IPS-20b (cell line): ENCODE measurements around the gene MT2A.

ENCODE experiments used
- H3K27ac ChIP-seq: one replicate; pipeline ENCODE4 v1.5.1; 2013; ENCODE audit warnings: low read length
- H3K27me3 ChIP-seq: 2 replicates; pipeline ENCODE4 v1.6.1; 2013; ENCODE audit warnings: mild to moderate bottlenecking, low read length, inconsistent platforms; ENCODE audit not compliant: insufficient read depth
- H3K36me3 ChIP-seq: 2 replicates; pipeline ENCODE4 v1.6.1; 2013; ENCODE audit warnings: low read depth, mild to moderate bottlenecking, inconsistent platforms, low read length, moderate library complexity; ENCODE audit not compliant: insufficient read depth
- H3K4me1 ChIP-seq: 2 replicates; pipeline ENCODE4 v1.6.1; 2013; ENCODE audit warnings: mild to moderate bottlenecking, control low read depth, inconsistent platforms, low read length, moderate library complexity; ENCODE audit not compliant: insufficient read depth
- H3K4me3 ChIP-seq: 2 replicates; pipeline ENCODE4 v1.5.1; 2013; ENCODE audit warnings: mild to moderate bottlenecking, low read length, inconsistent platforms
- H3K9ac ChIP-seq: 2 replicates; pipeline ENCODE4 v1.6.1; 2013; ENCODE audit warnings: low read depth, mild to moderate bottlenecking, inconsistent platforms, low read length, moderate library complexity
- H3K9me3 ChIP-seq: 2 replicates; pipeline ENCODE4 v1.6.1; 2013; ENCODE audit warnings: mild to moderate bottlenecking, low read depth, low read length, inconsistent platforms; ENCODE audit not compliant: insufficient read depth

MT2A gene

DNA sequence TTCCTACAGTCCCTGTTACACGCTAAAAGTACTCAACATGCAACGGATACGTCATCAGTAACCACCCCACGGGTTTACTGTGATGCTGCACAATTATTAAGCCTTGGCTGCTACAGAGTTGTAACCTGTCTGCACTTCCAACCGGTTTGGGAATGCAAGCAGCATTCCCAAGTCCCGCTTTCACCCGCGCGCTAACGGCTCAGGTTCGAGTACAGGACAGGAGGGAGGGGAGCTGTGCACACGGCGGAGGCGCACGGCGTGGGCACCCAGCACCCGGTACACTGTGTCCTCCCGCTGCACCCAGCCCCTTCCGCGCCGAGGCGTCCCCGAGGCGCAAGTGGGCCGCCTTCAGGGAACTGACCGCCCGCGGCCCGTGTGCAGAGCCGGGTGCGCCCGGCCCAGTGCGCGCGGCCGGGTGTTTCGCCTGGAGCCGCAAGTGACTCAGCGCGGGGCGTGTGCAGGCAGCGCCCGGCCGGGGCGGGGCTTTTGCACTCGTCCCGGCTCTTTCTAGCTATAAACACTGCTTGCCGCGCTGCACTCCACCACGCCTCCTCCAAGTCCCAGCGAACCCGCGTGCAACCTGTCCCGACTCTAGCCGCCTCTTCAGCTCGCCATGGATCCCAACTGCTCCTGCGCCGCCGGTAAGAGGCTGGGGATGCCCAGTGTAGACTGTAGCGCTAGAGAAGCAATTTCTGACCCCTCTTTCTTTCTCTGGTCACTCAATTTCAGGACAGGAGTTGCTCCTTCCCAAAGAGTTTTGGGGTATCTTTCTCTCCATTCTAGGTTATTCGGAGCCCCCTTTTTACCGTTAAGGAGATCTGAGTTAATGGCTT is at the start of gene MT2A:
MT2A (plus strand) TSS at position 542 of the 833 bp plus-strand sequence; CDS start at position 614, 72 bp downstream.
- peak within 1 kb of the TSS; percentile 73 for H3K4me3 ChIP-seq
- H3K4me1 ChIP-seq: peaks cover 5% of the 10 kb centered on the region
- no peak within 1 kb of the TSS for H3K27ac ChIP-seq
- peaks cover 83% of the 10 kb centered on the region for H3K27me3 ChIP-seq
- H3K9ac ChIP-seq: peak within 1 kb of the TSS; percentile 52; the same call in 1 of the 2 replicates
- H3K36me3 ChIP-seq: no peaks in the 10 kb centered on the region
- H3K9me3 ChIP-seq: no peaks in the 10 kb centered on the region

DNA sequence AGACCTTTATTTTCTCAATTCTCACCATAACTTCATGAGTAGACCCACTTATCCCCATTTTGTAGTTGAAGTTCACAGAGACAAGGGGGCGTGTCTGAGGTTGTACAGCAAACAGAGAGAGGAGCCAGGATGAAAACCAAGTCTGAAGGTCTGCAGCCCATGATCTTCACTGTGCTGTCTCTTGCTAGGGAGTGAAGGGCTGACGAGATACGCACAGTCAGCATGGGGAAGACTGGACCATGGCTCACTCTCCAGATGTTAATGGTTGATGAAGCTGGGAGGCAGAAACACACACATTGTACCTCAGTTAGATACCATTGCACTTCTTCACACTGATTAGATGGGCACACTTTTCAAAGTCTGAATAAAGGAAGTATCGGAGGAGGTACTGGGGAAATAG is 49.3 kb upstream of the MT2A start:
- Histone ChIP-seq H3K9me3 (no peaks in the 10 kb centered on the region), H3K4me1 (no peaks in the 10 kb centered on the region)

DNA sequence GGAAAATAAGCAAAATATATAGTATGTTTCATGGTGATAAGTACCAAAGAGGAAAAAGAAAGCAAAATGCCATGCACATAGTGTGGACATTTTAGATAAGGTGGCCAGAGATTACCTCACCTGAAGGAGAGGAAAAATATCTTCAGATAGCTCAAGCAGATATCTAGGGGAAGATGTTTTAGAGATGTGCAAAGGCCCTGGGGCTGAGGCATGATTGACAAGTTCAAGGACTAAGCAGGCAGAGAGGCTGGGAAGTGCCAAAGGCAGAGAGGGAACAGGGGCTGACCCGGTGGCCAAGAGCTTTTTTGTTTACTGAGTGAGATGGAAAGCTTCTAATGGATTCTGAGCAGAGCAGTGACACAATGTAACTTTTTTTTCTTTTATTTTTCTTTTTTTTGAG is 47.9 kb upstream of the MT2A start:
- Histone ChIP-seq H3K4me1 (no peaks in the 10 kb centered on the region), H3K9ac (no peak overlapping the region), H3K9me3 (no peaks in the 10 kb centered on the region), H3K36me3 (no peaks in the 10 kb centered on the region), H3K4me3 (no peak overlapping the region), H3K27me3 (0 out of 2 replicates have a peak, but pooled peaks cover 5% of the 10 kb centered on the region), H3K27ac (no peak overlapping the region)

More for the DNA sequence above, 49.3 kb upstream of the MT2A start:
- Histone ChIP-seq H3K4me3 (no peak overlapping the region), H3K27ac (no peak overlapping the region), H3K36me3 (no peaks in the 10 kb centered on the region), H3K27me3 (peaks cover 18% of the 10 kb centered on the region; the same call in 1 of the 2 replicates), H3K9ac (no peak overlapping the region)

DNA sequence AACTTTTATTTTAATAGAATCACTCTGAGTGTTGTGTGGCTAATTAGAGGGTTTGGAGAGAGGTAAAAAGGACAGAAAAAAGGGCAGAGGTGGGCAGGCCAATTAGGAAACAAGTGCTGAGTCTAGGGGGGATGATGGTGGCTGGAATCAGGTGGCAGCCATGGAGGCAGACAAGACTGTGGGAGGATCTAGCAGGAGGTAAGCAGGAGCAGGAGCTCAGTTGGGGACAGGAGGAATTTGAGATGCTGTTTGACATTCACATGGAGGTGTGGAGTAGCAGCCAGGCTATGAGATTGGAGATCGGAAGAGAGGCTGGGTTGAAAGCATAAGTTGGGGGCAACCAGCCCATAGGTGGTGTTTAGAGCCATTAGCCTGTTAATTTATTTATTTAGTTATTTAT is 47.3 kb upstream of the MT2A start:
- Histone ChIP-seq H3K27me3 (0 out of 2 replicates have a peak, but pooled peaks cover 4% of the 10 kb centered on the region), H3K36me3 (no peaks in the 10 kb centered on the region), H3K4me1 (no peaks in the 10 kb centered on the region), H3K27ac (no peak overlapping the region), H3K4me3 (no peak overlapping the region), H3K9me3 (no peaks in the 10 kb centered on the region), H3K9ac (no peak overlapping the region)

DNA sequence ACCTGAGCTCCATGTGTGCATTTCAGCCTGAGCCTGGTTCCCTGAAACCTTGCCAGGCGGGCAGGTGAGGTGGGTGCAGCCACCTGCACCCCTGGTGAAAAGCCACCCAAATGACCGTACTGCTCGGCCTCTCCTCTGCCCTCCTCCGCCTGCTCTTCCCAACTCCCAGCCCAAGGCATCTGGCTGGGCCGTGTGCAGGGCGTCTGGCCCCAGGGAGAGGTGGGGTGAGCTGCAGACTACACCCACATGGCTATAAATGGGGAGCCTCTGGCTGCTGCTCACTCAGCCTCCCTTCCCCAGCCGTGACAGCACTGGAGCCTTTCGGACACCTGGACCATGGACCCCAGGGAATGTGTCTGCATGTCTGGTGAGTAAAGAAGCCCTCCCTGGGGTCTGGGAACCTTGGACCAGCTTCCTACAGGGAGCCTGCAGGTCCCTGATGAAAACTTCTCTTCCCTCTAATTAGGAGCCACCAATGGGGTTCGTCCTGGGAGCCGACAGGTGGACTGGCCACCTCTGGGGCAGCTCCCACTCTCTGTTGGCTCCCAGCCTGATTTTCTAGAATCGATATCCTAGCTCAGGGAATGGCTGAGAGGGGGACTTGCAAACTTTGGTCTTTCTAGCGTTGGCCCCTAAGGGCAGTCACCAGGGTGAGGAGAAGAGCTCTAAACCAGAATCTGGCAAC is 43.4 kb upstream of the MT2A start, which contains the start of gene MT4:
MT4 (plus strand) TSS at position 281 of the 685 bp plus-strand sequence; CDS start at position 337, 56 bp downstream.
- H3K4me3 ChIP-seq: no peak within 1 kb of the TSS
- H3K27me3 ChIP-seq: peaks cover 23% of the 10 kb centered on the region
- no peaks in the 10 kb centered on the region for H3K36me3 ChIP-seq
- no peaks in the 10 kb centered on the region for H3K9me3 ChIP-seq
- no peak within 1 kb of the TSS for H3K9ac ChIP-seq
- no peaks in the 10 kb centered on the region for H3K4me1 ChIP-seq
- no peak within 1 kb of the TSS for H3K27ac ChIP-seq

DNA sequence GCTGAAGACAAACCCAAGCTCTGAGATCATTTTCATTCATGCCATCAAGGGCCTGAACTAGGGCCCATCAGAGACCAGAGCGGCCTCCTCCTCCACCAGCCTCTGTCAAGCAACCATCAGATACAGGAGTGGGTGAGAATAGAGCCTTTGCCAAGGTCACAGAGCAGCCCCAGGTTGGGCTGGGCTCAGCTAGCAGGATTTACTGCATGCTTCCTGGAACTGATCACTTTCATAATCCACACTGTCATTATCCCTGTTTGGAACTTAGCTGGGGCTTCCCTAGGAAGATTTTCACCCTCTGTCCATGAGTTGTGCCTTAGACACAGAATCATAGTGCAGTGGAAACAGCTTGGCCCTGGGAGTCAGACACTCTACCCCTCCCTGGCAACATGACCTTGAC is 38.4 kb upstream of the MT2A start:
- no peaks in the 10 kb centered on the region for H3K36me3 ChIP-seq

DNA sequence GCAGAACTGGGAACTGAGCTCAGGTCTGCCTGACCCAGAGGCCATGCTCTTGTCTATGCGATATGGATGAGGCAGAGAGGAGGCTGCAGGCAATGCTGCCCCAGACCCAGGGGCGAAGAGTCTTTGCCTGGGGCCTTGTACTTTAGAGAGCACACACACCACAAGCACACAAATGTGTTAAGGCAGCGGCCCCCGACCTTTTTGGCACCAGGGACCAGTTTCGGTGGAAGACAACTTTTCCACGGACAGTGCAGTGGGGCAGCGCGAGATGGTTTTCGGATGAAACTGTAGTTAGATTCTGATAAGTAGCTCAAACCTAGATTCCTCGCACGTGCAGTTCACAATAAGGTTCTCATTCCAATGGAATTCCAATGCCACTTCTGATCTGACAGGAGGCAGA is 36.9 kb upstream of the MT2A start:
- H3K36me3 ChIP-seq: no peaks in the 10 kb centered on the region
- no peak overlapping the region for H3K9ac ChIP-seq
- no peak overlapping the region for H3K27ac ChIP-seq
- no peaks in the 10 kb centered on the region for H3K9me3 ChIP-seq
- no peaks in the 10 kb centered on the region for H3K4me1 ChIP-seq
- no peak overlapping the region for H3K4me3 ChIP-seq
- H3K27me3 ChIP-seq: peaks cover 23% of the 10 kb centered on the region

More for the DNA sequence above, 38.4 kb upstream of the MT2A start:
- H3K27ac ChIP-seq: no peak overlapping the region
- H3K4me1 ChIP-seq: no peaks in the 10 kb centered on the region
- peaks cover 23% of the 10 kb centered on the region for H3K27me3 ChIP-seq
- no peak overlapping the region for H3K9ac ChIP-seq
- H3K9me3 ChIP-seq: no peaks in the 10 kb centered on the region
- no peak overlapping the region for H3K4me3 ChIP-seq

DNA sequence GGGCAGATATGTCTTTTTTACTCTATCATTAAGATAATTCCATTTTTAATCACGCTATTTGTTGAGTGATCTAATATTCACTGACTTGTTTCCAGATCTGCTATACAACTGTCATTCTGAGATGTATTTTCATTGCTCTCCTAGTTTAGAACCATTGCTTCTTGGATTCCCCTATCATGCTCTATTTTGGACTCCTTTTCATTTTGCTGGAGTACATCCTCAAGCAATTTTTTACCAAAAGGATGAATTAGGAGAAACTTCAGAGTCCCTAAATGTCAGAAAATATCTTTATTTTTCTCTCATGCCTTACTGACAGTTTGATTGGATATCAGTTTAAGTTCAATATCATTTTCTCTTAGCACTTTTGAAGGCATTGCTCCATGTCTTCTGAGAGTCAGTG is 33.8 kb upstream of the MT2A start:
- no peak overlapping the region for H3K27ac ChIP-seq
- no peaks in the 10 kb centered on the region for H3K4me1 ChIP-seq
- no peaks in the 10 kb centered on the region for H3K36me3 ChIP-seq
- H3K4me3 ChIP-seq: no peak overlapping the region
- H3K27me3 ChIP-seq: no peaks in the 10 kb centered on the region; the same call in 1 of the 2 replicates
- H3K9ac ChIP-seq: no peak overlapping the region
- no peaks in the 10 kb centered on the region; the same call in 1 of the 2 replicates for H3K9me3 ChIP-seq

DNA sequence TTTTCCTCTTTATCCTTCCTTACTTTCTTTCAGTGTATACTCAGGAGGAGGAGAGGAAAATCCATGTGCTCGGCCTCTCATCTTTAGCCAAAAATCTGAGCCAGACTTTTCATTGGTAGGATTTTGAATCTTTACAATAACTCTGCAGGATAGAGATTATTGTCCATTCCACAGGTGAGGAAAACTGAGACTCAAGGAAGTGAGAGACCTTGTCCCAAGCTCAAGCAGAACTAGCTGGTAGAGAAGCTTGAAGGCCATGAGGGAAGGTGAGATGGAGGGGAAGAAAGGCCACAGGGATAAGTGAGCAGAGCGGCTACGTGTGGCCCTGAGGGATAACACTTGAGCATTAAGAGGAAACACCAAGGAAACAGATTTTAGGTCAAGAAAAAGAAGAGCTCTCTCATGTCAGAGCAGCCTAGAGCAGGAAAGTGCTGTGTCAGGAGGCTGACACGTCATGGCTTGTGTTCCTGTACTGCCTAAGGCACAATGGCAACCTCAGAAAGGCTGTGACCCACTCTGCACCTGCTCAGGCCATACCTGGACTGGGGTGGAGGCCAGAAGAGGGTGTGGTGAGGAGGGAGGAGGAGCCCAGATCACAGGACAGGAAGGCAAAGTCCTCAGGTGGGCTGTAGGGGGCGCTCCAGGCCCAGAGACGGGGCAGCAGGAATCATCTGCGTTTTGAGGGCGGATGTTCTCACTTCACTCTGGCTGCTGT is 31.6 kb upstream of the MT2A start:
- Histone ChIP-seq H3K4me1 (no peaks in the 10 kb centered on the region), H3K27ac (no peak overlapping the region), H3K9ac (no peak overlapping the region), H3K27me3 (no peaks in the 10 kb centered on the region; the same call in 1 of the 2 replicates), H3K4me3 (no peak overlapping the region), H3K9me3 (no peaks in the 10 kb centered on the region; the same call in 1 of the 2 replicates), H3K36me3 (no peaks in the 10 kb centered on the region)

DNA sequence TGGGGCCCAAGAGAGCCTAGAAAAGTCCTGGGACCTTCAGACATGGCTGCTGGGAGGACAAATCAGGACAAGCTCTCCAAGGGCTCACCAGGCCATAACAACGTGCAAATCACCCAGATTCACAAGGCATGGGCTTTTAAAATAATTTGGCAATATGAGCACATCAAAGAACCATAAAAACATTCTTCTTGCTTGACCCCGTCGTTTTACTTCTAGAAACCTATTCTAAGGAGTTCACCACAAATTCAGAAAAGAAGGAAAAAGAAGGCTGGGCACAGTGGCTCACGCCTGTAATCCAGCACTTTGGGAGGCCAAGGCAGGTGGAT is 31.1 kb upstream of the MT2A start:
- Histone ChIP-seq H3K36me3 (no peaks in the 10 kb centered on the region), H3K27me3 (no peaks in the 10 kb centered on the region; the same call in 1 of the 2 replicates)

DNA sequence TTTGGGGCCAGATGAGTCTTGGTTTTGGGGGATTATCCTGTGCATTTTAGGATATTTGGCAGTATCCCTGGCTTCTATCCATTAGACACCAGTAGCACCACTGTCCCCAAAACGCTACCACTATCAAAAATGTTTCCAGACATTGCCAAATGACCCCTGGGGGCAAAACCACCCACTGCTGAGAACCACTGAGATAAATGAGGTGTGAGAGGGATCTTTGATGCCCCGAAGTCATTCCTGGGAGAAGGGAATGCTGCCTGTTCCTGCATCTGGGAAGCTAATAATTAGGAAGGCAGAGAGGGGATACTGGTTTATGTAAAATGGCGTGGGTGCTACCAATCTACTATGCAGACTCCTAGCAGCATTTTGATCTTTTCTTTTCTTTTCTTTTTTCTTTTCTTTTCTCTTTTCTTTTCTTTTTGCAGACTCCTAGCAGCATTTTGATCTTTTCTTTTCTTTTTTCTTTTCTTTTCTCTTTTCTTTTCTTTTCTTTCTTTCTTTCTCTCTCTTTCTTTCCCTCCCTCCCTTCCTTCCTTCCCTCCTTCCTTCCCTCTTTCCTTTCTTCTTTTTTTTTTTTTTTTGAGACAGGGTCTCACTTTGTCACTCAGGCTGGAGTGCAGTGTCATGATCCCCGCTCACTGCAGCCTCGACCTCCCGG is 27.9 kb upstream of the MT2A start:
- Histone ChIP-seq H3K9me3 (no peaks in the 10 kb centered on the region; the same call in 1 of the 2 replicates), H3K36me3 (no peaks in the 10 kb centered on the region), H3K4me3 (no peak overlapping the region), H3K27me3 (peaks cover 3% of the 10 kb centered on the region), H3K27ac (no peak overlapping the region), H3K9ac (no peak overlapping the region), H3K4me1 (no peaks in the 10 kb centered on the region)

More for the DNA sequence above, 31.1 kb upstream of the MT2A start:
- Histone ChIP-seq H3K27ac (no peak overlapping the region), H3K9me3 (no peaks in the 10 kb centered on the region; the same call in 1 of the 2 replicates), H3K4me1 (no peaks in the 10 kb centered on the region), H3K9ac (no peak overlapping the region), H3K4me3 (no peak overlapping the region)
